PC-9 (cell line): ENCODE measurements around the gene CD151.

Experiments used
- EZH2 ChIP-seq: fragments of 200-600 bp; sonication (generic); IDR thresholded peaks from 2 replicates; pipeline ENCODE4 v1.8.0; 2017; ENCODE audit warnings: antibody characterized with exemption, low read depth
- TF ChIP-seq, protein P1 (sequence below): fragments of 200-600 bp; sonication (generic); conservative IDR thresholded peaks from 2 replicates; pipeline ENCODE4 v1.6.1; 2017; ENCODE audit warnings: mixed run types, antibody characterized with exemption, mild to moderate bottlenecking, moderate library complexity

DNA sequence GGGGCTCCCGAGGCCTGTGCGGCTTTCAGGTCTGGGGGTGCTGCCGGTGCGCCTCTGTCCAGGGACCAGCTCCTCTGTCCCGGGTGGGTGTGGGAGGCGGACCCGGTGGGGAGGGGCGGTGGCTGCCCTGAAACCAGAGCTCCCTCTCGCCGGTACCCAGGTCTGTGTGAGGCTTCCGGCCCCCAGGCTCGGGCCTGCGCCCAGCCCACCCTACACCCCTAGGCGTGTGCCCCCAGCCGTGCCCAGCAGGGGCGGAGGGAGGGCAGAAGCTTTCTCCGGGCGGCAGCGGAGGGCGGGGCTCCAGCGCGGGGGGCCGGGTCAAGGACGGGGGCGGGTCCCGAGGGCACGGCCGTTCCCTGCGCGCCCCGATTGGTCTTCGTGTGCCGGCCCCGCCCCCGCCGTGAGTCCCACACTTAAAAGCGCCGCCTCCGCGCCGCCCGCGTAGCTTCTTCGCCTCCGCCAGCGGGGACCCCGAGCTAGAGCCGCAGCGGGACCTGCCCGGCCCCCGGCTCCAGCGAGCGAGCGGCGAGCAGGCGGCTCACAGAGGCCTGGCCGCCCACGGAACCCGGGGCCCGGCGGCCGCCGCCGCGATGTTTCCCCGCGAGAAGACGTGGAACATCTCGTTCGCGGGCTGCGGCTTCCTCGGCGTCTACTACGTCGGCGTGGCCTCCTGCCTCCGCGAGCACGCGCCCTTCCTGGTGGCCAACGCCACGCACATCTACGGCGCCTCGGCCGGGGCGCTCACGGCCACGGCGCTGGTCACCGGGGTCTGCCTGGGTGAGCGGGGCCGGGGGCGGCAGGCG, 13.4 kb upstream of the CD151 start:
- TF ChIP-seq, protein P1, sequence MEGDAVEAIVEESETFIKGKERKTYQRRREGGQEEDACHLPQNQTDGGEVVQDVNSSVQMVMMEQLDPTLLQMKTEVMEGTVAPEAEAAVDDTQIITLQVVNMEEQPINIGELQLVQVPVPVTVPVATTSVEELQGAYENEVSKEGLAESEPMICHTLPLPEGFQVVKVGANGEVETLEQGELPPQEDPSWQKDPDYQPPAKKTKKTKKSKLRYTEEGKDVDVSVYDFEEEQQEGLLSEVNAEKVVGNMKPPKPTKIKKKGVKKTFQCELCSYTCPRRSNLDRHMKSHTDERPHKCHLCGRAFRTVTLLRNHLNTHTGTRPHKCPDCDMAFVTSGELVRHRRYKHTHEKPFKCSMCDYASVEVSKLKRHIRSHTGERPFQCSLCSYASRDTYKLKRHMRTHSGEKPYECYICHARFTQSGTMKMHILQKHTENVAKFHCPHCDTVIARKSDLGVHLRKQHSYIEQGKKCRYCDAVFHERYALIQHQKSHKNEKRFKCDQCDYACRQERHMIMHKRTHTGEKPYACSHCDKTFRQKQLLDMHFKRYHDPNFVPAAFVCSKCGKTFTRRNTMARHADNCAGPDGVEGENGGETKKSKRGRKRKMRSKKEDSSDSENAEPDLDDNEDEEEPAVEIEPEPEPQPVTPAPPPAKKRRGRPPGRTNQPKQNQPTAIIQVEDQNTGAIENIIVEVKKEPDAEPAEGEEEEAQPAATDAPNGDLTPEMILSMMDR, result no peak
- no peak for TF ChIP-seq EZH2
